ENCODE measurements around the gene DLG2. TPM values are rescaled to one million over a fixed set of nuclear protein-coding genes. Genes with fewer than 3 reads are reported as not detected.

DLG2 gene
- total RNA-seq, 1 donor from 2014 or later = 7.2 TPM

- no peak for DNase-seq
- no peak overlapping the region for H3K4me3 ChIP-seq
- intact Hi-C loops (cut with DNase I) = no loop called here
- H3K27ac ChIP-seq = no peak overlapping the region
- no peak for ATAC-seq
- no peaks in the 10 kb centered on the region for H3K4me1 ChIP-seq
- H3K36me3 ChIP-seq = no peaks in the 10 kb centered on the region
- H3K9me3 ChIP-seq = no peaks in the 10 kb centered on the region
- no peak for TF ChIP-seq CTCF (IDR thresholded peaks at IDR 0.05)
- H3K27me3 ChIP-seq (ENCODE audit: low read depth) = no peaks in the 10 kb centered on the region
Observed at GRCh38 chr11:85086504-85087284, 540.5 kb downstream of the DLG2 start.

GRCh38 chr11:85076535-85077330 is 550.4 kb downstream of the DLG2 start:
- no peak overlapping the region for H3K27ac ChIP-seq
- ATAC-seq (no peak), DNase-seq (no peak)
- no peaks in the 10 kb centered on the region for H3K27me3 ChIP-seq (ENCODE audit: low read depth)
- H3K4me3 ChIP-seq = no peak overlapping the region
- intact Hi-C loops (cut with DNase I) = no loop called here
- no peaks in the 10 kb centered on the region for H3K4me1 ChIP-seq
- TF ChIP-seq CTCF (IDR thresholded peaks at IDR 0.05) = no peak
- H3K36me3 ChIP-seq = no peaks in the 10 kb centered on the region
- no peaks in the 10 kb centered on the region for H3K9me3 ChIP-seq

GRCh38 chr11:85062659-85063058 is 564.5 kb downstream of the DLG2 start:
- ATAC-seq (no peak), DNase-seq (no peak)
- TF ChIP-seq CTCF (IDR thresholded peaks at IDR 0.05) = no peak
- H3K9me3 ChIP-seq = no peaks in the 10 kb centered on the region
- no peak overlapping the region for H3K4me3 ChIP-seq
- H3K27ac ChIP-seq = no peak overlapping the region
- no peaks in the 10 kb centered on the region for H3K4me1 ChIP-seq
- H3K36me3 ChIP-seq = no peaks in the 10 kb centered on the region
- H3K27me3 ChIP-seq (ENCODE audit: low read depth) = no peaks in the 10 kb centered on the region
- intact Hi-C loops (cut with DNase I) = no loop called here

- Histone ChIP-seq H3K27me3 (ENCODE audit: low read depth) (no peaks in the 10 kb centered on the region), H3K9me3 (no peaks in the 10 kb centered on the region), H3K27ac (no peak overlapping the region), H3K4me1 (no peaks in the 10 kb centered on the region), H3K4me3 (no peak overlapping the region), H3K36me3 (no peaks in the 10 kb centered on the region)
- DNase-seq (no peak), ATAC-seq (no peak)
- intact Hi-C loops (cut with DNase I) = no loop called here
- TF ChIP-seq CTCF (IDR thresholded peaks at IDR 0.05) = no peak
Observed at GRCh38 chr11:85052636-85053035, 574.5 kb downstream of the DLG2 start.

- no peak overlapping the region for H3K27ac ChIP-seq
- intact Hi-C loops (cut with DNase I) = no loop called here
- no peaks in the 10 kb centered on the region for H3K36me3 ChIP-seq
- no peak for DNase-seq
- no peak overlapping the region for H3K4me3 ChIP-seq
- no peaks in the 10 kb centered on the region for H3K4me1 ChIP-seq
- H3K9me3 ChIP-seq = no peaks in the 10 kb centered on the region
- no peak for TF ChIP-seq CTCF (IDR thresholded peaks at IDR 0.05)
- H3K27me3 ChIP-seq (ENCODE audit: low read depth) = no peaks in the 10 kb centered on the region
- ATAC-seq = no peak
Observed at GRCh38 chr11:85048801-85049200, 578.3 kb downstream of the DLG2 start.
